AG09309 (cell line): ENCODE data around the gene CASK.

Experiments used
- DNase-seq: peaks from one replicate; pipeline ENCODE4 v3.0.0-alpha.2; 2010; ENCODE audit warnings: low read depth
- H3K4me3 ChIP-seq: 2 replicates; pipeline ENCODE4 v1.5.1; 2011; ENCODE audit warnings: mild to moderate bottlenecking, low read depth, low read length, moderate library complexity; ENCODE audit not compliant: control insufficient read depth
- TF ChIP-seq, protein P1 (sequence below): IDR thresholded peaks from 2 replicates; pipeline ENCODE4 v1.5.1; 2011; ENCODE audit warnings: mild to moderate bottlenecking, low read depth, low read length, inconsistent platforms; ENCODE audit not compliant: insufficient read depth, control insufficient read depth; ENCODE audit errors: missing control alignments

The CASK gene

DNA sequence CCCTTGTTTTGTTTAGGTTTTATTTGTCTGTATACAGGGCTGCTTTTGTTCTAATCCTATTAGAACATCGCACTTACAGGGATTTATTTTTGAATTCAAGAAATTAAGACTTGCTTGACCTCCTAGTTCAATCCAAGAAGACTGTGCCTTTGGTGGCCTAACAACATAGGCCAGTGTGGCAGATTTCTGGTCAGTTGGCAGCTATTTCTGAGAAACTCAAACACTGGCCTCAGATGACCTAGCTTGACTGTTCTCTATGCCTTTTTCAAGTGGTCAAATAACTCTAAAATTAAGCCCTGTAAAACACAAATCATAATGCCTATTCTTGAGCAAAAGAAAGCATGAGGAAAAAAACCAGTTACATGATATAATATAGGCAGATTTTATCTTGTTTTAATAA lies 323.8 kb downstream of the CASK start:
- no peak overlapping the region for H3K4me3 ChIP-seq
- no peak for DNase-seq
- TF ChIP-seq, protein P1, sequence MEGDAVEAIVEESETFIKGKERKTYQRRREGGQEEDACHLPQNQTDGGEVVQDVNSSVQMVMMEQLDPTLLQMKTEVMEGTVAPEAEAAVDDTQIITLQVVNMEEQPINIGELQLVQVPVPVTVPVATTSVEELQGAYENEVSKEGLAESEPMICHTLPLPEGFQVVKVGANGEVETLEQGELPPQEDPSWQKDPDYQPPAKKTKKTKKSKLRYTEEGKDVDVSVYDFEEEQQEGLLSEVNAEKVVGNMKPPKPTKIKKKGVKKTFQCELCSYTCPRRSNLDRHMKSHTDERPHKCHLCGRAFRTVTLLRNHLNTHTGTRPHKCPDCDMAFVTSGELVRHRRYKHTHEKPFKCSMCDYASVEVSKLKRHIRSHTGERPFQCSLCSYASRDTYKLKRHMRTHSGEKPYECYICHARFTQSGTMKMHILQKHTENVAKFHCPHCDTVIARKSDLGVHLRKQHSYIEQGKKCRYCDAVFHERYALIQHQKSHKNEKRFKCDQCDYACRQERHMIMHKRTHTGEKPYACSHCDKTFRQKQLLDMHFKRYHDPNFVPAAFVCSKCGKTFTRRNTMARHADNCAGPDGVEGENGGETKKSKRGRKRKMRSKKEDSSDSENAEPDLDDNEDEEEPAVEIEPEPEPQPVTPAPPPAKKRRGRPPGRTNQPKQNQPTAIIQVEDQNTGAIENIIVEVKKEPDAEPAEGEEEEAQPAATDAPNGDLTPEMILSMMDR = no peak

DNA sequence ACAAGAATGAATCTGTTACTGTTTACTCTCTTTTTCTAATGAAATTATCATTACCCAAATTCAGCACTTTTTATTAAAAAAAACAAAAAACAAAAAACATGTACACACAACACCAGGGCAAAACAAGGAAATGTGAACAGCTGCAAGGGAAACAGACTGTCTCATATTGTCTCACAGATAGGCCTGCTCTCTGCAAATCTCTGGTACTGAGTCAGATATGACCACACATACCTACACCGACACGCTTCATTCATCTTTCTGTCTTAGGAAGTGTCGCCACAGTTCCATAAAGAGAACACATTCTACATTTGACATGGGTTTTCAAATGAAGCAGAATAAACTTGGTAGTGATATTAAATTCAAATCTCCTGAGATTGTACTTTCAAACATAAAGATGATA lies 326.8 kb downstream of the CASK start:
- H3K4me3 ChIP-seq = no peak overlapping the region
- TF ChIP-seq, protein P1 = no peak
- DNase-seq = no peak

DNA sequence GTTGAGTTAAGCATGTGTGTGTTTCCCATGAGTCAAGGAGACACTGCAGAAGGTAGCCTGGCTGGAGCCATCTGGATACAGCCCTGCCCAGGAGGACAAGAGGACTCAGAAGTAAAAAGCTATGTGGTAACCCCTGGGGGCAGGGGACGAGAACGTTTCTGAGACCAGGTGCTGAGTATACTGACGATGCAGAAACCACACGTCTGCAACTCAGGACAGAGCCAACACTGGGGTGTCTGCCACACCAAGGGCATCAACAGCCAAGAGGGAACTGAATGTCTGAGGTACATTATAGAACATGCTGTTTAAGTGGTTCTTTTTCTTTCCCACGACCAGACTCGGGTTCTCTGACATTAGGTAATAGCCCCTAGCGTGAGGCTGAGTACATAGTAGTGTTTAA lies 328.7 kb downstream of the CASK start:
- H3K4me3 ChIP-seq = no peak overlapping the region
- DNase-seq = no peak
- TF ChIP-seq, protein P1 = no peak

DNA sequence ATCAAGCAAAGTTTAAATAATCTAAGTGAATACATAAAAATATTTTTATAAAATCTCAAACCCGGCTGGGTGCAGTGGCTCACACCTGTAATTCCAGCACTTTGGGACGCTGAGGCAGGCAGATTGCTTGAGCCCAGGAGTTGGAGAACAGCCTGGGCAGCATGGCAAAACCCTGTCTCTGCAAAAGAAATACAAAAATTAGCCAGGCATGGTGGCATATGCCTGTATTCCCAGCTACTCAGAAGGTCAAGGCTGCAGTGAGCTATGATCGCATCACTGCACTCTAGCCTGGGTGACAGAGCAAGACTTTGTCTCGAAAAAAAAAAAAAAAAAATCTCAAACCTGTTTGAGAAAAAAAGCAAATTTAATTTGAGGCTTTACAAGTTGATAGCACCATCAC lies 331.4 kb downstream of the CASK start:
- DNase-seq = no peak
- no peak overlapping the region for H3K4me3 ChIP-seq
- TF ChIP-seq, protein P1 = no peak

DNA sequence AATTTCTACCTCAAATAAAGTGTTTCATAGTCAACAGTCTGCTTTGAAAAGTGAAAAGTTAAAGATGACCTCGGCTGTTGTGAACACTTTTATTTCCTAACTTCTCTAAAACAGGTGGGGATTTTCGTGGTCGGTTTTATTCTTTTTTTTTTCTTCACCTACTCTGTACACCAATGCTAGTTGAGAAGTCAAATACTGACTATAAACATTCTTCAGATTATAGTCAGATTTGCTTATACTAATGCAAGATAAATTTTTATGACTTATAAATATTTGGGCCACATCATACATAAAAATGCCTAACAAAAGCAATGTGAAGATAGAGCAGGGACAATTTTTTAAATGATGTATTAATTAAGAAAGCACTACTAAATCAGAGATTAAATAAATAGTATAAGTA lies 332.7 kb downstream of the CASK start:
- TF ChIP-seq, protein P1 = no peak
- no peak for DNase-seq
- no peak overlapping the region for H3K4me3 ChIP-seq

DNA sequence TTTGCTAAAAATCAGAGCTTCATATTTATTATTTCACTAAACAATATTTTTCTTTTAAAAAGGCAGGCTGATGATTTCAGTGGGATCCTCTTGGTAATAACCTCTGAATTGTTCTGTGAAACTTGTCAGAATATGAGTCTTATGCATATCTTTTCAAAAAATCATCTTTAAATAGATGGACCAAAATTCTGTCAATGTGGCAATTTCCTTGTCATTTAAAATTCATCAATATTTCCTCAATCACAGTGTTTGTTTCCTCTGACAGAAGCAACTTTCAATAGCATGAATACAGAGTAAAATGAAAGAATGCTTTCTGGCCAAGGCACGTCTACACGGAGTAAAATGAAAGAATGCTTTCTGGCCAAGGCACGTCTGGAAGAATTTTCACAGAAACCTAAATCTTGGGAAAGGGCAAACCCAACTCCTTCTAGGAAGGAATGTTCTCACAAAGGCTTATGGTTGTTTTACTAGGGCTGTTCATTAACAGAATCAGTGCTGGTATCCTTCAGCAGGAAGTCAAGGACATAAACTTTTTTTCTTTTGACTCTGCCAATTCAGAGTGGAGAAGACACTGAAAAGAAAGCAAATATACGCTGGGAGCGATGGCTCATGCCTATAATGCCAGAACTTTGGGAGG lies 333.6 kb downstream of the CASK start:
- DNase-seq = no peak
- no peak overlapping the region for H3K4me3 ChIP-seq

DNA sequence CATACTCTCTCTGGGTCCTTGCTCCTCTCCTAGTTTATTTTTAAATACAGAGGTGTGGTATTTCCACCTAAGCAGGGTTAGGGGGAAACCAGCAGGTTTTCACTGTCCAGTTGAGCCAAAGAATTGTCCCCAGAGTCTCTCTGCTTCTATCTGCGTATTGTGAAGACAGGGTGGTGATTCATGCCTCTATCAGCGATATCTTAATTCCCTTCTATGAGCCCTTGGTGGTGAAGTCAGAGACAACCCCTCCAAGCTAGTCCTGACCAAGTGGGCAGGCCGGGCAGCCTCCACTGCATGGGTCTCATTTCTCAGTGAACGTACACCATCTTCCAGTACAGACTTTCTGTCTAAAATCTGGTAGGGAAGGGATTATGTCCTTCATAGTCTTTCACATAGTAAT lies 335.1 kb downstream of the CASK start:
- no peak for DNase-seq
- no peak overlapping the region for H3K4me3 ChIP-seq

More for the DNA sequence above, 333.6 kb downstream of the CASK start:
- TF ChIP-seq, protein P1 = no peak

More for the DNA sequence above, 335.1 kb downstream of the CASK start:
- TF ChIP-seq, protein P1 = no peak
